Kidney epithelial cell (primary cell): ENCODE measurements around the gene PTGES3. TPM values are rescaled to one million over a fixed set of nuclear protein-coding genes. Genes with fewer than 3 reads are reported as not detected.
"Not testable (repeated sequence)": the region's sequence is repeated elsewhere in the genome, so short reads cannot be mapped to it uniquely, and the experiment has no call there.

Experiments
- DNase-seq: peaks from one replicate; pipeline ENCODE4 v3.0.0-alpha.2; 2010; ENCODE audit warnings: low read depth
- H3K27me3 ChIP-seq: 2 replicates; pipeline ENCODE4 v1.6.0; 2011; ENCODE audit warnings: low read length; ENCODE audit not compliant: control insufficient read depth, insufficient read depth
- H3K36me3 ChIP-seq: 2 replicates; pipeline ENCODE4 v1.5.1; 2011; ENCODE audit warnings: low read length; ENCODE audit not compliant: control insufficient read depth, insufficient read depth
- H3K4me3 ChIP-seq: 2 replicates; pipeline ENCODE4 v1.5.1; 2011; ENCODE audit warnings: low read depth, mild to moderate bottlenecking, control low read depth, low read length
- total RNA-seq: library from RNA; depleted of rRNA; stranded (reverse); fragments of >200 nt; gene quantifications from 2 replicates; pipeline ENCODE4 v1.2.3, GENCODE V29; 2015
- TF ChIP-seq, protein P1 (sequence below): IDR thresholded peaks from 2 replicates; pipeline ENCODE4 v1.5.1; 2011; ENCODE audit warnings: mild to moderate bottlenecking, moderate library complexity, low read length, control low read depth, inconsistent platforms; ENCODE audit not compliant: insufficient read depth, poor library complexity, severe bottlenecking

Gene PTGES3
- total RNA-seq, 1 donor from 2014 or later: 119 TPM

DNA sequence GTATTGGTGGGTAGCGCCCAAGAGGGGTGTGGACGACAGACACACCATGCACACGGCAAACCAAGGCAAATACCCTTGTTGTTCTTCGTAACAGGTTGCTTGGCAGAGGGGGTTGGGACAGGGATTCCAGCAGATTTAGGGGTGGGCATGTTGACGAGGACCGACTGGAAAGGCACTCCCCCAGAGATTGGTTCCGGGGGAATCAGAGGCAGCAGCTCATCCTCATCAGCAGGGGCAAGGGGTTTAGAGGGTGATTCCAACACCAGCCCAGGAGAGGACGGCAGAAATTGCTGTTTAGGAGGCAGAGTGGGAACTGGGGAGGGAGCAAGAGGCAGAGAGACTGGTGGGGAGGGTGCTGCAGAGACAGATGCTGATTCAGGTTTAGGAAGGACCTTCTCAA, 27.7 kb upstream of the PTGES3 start:
- no peak overlapping the region for H3K4me3 ChIP-seq
- TF ChIP-seq, protein P1, sequence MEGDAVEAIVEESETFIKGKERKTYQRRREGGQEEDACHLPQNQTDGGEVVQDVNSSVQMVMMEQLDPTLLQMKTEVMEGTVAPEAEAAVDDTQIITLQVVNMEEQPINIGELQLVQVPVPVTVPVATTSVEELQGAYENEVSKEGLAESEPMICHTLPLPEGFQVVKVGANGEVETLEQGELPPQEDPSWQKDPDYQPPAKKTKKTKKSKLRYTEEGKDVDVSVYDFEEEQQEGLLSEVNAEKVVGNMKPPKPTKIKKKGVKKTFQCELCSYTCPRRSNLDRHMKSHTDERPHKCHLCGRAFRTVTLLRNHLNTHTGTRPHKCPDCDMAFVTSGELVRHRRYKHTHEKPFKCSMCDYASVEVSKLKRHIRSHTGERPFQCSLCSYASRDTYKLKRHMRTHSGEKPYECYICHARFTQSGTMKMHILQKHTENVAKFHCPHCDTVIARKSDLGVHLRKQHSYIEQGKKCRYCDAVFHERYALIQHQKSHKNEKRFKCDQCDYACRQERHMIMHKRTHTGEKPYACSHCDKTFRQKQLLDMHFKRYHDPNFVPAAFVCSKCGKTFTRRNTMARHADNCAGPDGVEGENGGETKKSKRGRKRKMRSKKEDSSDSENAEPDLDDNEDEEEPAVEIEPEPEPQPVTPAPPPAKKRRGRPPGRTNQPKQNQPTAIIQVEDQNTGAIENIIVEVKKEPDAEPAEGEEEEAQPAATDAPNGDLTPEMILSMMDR: no peak
- no peaks in the 10 kb centered on the region for H3K27me3 ChIP-seq
- DNase-seq: no peak
- H3K36me3 ChIP-seq: peaks cover 5% of the 10 kb centered on the region

DNA sequence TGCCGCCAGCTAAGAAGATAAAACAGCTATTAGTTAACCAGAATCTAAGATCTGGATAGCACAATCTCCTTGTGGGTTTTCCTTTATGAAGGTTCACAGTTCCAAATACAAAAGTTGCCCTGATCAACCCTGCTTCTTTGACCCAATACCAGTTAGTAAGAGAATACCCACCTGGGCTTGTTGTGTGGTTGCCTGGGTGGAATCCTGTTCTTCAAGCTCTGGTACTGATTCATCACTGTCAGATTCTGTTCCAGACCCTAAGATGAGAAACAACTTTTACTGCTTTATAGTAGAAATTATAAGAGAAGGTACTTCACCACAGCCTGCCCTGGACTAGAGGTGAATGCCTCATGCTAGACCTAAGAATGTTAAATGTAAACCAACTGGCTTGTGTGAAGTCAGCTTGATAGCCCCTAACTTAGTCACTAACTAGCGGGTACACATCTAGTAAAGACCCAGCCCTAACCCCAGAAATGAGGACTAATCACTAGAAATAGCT, 26.4 kb upstream of the PTGES3 start:
- Histone ChIP-seq H3K4me3 (no peak overlapping the region), H3K27me3 (no peaks in the 10 kb centered on the region), H3K36me3 (peaks cover 2% of the 10 kb centered on the region)
- DNase-seq: no peak
- TF ChIP-seq, protein P1: no peak

DNA sequence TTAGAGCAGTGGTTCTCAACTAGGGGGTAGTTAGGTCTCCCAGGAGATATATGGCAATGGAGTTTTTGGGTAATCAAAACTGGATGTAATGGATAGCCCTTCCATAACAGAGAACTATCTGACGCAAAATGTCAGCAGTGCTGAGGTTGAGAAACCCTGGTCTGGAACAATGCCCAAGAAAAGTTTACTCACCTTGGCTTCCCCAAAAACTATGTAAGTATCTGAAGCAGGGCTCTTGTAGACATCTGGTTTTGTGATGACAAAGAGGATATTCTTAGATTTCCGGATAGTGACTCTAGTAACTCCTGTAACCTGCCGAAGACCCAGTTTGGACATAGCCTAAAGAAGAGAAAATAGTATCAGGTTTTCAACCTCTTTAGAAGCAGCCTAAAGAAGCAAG, 25.3 kb upstream of the PTGES3 start:
- TF ChIP-seq, protein P1: no peak
- H3K4me3 ChIP-seq: no peak overlapping the region
- H3K27me3 ChIP-seq: no peaks in the 10 kb centered on the region
- no peak for DNase-seq
- peaks cover 2% of the 10 kb centered on the region for H3K36me3 ChIP-seq

DNA sequence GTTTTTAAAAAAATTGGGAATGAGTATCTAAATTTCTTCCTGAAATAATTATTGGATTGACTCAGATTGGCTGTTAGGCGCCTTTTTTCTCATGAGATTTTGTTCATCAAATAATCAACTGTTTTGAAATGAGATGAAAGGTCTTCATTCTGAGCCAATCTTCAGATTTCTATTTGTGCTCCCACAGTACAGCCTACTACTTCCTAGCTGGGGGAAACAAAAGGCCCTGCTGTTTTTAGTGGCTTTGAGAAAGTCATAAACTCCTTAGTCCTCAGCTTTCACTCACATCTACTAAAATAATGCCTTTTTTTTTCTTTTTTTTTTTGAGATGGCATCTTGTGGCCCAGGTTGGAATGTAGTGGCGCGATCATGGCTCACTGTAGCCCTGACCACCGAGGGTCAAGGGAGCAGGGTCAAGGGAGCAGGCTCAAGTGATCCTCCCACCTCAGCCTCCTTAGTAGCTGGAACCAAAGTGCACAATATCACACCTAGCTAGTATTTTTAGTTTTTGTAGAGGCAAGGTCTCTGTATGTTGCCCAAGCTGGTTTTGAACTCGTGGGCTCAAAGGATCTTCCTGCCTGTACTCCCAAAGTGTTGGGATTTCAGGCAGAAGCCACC, 21.8 kb upstream of the PTGES3 start:
- Histone ChIP-seq H3K27me3 (no peaks in the 10 kb centered on the region), H3K36me3 (no peaks in the 10 kb centered on the region), H3K4me3 (no peak overlapping the region)
- no peak for DNase-seq
- TF ChIP-seq, protein P1: no peak

DNA sequence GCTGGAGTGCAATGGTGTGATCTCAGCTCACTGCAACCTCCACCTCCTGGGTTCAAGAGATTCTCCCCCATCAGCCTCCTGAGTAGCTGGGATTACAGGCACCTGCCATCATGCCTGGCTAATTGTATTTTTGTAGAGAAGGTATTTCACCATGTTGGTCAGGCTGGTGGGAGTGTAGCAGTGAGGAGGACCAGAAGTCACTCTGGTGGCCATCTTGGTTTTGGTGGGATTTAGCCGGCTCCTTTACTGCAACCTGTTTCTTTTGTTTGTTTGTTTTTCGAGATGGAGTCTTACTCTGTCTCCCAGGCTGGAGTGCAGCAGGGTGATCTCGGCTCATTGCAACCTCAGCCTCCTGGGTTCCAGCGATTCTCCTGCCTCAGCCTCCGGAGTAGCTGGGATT, 16.4 kb upstream of the PTGES3 start:
- not testable (repeated sequence) for DNase-seq, H3K27me3 ChIP-seq, H3K36me3 ChIP-seq, H3K4me3 ChIP-seq

DNA sequence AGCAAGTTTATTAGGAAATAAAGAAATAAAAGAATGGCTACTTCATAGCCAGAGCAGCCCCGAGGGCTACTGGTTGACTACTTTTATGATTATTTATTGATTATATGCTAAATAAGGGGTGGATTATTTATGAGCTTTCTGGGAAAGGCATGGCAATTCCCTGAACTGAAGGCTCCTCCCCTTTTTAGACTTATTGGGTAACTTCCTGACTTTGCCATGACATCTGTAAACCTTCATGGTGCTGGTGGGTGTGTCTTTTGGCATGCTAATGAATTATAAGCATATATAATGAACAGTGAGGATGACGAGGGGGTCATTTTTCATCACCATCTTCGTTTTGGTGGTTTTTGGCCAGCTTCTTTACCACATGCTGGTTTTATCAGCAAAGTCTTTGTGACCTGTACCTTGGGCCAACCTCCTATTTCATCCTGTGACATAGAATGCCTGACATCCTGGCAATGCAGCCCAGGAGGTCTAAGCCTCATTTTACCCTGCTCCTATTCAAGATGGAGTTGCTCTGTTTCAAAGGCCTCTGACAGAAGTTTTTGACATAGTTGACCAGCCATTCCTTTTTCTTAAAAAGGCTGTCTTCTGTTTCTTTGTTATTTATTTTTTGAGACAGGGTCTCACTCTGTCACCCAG, 11.1 kb upstream of the PTGES3 start:
- no peaks in the 10 kb centered on the region for H3K27me3 ChIP-seq
- H3K36me3 ChIP-seq: no peaks in the 10 kb centered on the region
- TF ChIP-seq, protein P1: no peak
- DNase-seq: no peak
- no peak overlapping the region for H3K4me3 ChIP-seq
